NCI-H1436 treated with DMSO at 0.1 percent for 48 hours (cell line): ENCODE data around the gene PREP.
"Not testable (repeated sequence)": the region's sequence is repeated elsewhere in the genome, so short reads cannot be mapped to it uniquely, and the experiment has no call there.

ENCODE experiments used
- DNase-seq: peaks from one replicate; lab custom pipeline; 2025; lab: John Stamatoyannopoulos, UW

PREP gene

GRCh38 chr6:105402939-105403935, at the start of gene PREP:
TSS of gene PREP (minus strand) at chr6:105403082. CDS start at chr6:105402891, 191 bp downstream.
- peak; percentile 12 for DNase-seq

DNA sequence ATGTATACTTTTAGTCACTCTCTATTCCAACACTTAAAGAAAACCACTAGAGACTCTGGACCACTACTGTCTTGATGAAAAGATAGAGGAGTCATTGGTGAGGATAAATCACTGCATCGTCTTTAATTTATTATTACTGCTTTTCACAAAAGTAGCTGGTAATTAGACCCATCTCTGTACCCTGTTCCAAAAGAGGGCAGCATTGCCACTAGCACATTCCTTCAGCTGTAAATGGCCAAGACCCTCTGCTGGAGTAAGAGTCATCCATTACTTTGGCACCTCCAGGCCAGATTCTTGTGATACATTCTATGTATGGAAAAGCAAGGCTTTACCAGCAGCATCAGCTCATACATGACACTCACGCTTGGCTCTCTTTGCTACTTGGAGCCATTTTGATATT, 49.5 kb upstream of the PREP start:
- no peak for DNase-seq

- no peak for DNase-seq
Observed at GRCh38 chr6:105449756-105450390, 47.0 kb upstream of the PREP start.

GRCh38 chr6:105445481-105445880, 42.6 kb upstream of the PREP start:
- DNase-seq, result no peak

- no peak for DNase-seq
Observed at GRCh38 chr6:105443941-105444340, 41.1 kb upstream of the PREP start.

DNA sequence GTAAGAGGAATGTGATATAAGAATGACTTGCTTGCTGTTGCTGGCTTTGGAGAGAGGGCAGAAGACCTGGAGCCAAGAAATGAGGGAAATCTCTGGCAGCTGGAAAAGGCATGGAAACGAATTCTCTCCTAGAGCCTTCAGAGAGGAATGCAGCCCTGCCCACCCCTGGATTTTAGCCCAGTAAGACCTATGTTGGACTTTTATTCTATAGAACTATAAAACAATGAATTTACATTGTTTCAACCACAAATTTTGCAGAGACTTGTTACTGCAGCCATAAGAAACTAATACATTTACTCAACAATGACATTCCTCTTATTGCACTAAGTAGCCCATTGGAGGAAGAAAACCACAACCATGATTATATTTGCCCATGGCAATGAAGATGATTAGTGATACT, 39.5 kb upstream of the PREP start:
- no peak for DNase-seq

- DNase-seq, result no peak
Observed at GRCh38 chr6:105437236-105437635, 34.4 kb upstream of the PREP start.

- DNase-seq, result no peak
Observed at GRCh38 chr6:105433723-105434122, 30.8 kb upstream of the PREP start.

DNA sequence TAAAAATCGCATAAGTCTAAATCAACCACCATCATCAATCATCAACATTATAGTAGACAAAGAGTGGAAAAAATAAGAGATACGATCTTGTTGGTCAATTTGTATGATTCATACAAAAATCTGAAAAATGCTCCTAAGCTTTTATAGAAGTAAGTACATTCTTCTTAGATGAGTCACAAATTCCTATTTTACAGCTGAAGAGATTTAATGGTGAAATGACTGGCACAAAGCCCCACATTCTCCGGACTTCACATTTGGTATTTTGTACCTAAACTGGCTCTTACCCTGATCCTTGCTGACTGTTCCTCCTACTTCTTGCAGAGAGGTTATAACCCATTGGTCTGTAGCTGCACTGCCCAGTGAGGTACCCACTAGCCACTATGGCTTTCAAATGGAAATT, 29.9 kb upstream of the PREP start:
- no peak for DNase-seq

- DNase-seq, result no peak
Observed at GRCh38 chr6:105431226-105431625, 28.3 kb upstream of the PREP start.

DNA sequence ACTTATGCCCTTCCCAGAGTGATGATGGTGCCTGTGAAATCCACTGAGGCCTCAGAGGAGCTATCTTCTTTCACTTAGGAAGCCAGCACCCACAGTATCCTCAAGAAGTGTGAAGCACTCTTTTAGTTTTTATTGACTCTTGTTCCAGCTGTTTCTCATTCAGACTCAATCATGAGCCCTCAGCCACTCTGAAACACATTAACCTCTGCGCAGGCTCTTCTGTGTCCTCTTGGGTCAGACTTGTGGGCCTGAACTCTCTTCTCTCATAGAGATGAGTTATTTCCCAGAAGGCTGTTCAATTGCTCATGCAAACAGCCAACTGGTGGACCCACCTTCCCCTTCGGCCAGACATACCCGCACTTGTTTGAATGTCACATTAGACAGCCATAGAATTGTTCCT, 27.8 kb upstream of the PREP start:
- DNase-seq, result no peak

- DNase-seq, result no peak
Observed at GRCh38 chr6:105429676-105430075, 26.8 kb upstream of the PREP start.

GRCh38 chr6:105428342-105428957, 25.6 kb upstream of the PREP start:
- DNase-seq, result no peak

DNA sequence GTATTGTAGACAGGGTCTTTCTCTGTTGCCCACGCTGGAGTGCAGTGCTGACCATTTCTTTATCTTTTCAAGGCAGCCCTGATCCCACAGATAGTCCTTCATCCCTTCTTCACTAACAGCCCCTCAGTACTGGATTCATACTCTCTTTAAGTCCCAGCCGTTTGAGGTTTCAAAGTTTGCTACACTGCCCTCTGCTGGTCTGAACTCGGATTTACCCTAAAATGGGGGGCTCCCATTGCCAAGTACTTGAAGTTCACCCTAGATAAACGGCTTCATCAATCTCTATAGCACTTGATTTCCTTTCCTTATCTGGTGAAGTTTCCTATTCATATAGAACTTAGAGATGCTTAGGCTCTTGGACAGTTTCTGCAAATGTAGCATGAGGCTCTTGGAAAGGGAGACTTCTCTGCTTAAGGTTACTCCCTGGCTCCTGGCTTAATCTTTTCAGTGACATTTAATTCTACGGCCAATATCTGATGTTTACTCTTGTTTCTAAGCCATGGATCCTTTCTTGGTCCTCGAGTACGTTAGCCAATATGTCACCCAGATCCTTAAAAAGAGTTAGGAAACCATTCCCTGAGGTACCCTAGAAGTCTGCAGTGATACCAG, 21.4 kb upstream of the PREP start:
- peak; percentile 7 for DNase-seq

DNA sequence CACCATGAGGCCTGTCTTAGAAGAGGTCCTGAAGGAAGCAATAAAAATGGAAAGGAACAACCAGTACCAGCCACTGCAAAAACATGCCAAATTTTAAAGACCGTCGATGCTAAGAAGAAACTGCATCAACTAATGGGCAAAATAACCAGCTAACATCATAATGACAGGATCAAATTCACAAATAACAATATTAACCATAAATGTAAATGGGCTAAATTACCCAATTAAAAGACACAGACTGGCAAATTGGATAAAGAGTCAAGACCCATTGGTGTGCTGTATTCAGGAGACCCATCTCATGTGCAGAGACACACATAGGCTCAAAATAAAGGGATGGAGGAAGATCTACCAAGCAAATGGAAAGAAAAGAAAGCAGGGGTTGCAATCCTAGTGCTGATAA, 14.1 kb upstream of the PREP start:
- not testable (repeated sequence) for DNase-seq

DNA sequence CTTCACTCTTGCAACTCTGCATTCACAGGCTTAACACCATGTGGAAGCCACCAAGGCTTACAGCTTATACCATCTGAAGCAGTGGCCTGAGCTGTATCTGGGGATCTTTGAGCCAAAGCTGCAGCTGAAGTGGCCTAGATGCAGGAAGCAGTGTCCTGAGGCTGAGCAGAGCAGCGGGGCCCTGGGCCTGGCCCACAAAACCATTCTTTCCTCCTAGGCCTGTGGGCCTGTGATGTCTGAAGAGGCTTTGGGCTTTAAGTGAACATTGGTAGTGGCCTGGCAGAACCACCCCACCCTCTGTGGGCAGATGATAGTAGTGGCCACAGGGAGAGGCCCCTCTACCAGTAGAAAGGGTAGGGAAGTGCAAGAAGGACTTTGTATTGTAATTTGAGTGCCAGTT, 6.9 kb upstream of the PREP start:
- DNase-seq, result no peak

DNA sequence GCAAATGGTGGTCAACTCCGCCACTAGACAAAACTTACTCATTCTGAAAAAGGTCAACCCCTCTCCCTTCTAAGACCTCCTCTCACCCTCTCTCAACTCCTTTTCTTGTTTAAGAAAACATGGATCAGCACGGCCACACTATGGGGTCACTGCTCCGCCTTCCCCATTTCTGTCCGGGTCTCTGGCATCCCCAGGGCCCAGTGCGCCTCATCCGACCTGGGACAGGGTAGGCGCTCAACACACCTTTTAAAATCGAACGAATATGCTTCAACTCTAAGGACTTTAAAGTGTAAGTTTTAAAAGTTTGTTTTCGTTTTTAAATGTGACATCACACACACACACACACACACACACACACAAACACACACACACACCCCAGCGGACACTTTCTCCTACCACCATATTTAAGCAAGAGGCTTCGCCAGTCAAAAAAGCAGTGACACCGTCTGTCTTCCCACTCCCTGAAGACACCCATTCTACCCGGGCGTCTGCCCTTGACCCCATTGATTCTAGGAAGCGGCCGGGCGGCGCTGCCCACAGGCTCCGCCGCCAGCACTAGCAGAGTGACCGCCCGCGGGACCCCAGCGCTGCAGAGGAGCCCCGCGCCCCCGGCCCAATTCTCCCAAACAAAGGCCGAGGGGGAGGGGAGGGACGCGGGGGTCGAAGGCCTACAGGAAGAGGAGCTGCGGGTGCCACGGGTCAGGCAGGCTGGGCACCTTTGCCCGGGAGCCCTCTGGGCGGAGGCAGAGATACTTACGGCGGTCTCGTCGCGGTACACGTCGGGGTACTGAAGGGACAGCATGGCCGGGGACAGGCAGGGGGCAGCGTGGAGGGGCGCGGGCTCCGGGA, 568 bp downstream of the PREP start:
- no peak for DNase-seq

DNA sequence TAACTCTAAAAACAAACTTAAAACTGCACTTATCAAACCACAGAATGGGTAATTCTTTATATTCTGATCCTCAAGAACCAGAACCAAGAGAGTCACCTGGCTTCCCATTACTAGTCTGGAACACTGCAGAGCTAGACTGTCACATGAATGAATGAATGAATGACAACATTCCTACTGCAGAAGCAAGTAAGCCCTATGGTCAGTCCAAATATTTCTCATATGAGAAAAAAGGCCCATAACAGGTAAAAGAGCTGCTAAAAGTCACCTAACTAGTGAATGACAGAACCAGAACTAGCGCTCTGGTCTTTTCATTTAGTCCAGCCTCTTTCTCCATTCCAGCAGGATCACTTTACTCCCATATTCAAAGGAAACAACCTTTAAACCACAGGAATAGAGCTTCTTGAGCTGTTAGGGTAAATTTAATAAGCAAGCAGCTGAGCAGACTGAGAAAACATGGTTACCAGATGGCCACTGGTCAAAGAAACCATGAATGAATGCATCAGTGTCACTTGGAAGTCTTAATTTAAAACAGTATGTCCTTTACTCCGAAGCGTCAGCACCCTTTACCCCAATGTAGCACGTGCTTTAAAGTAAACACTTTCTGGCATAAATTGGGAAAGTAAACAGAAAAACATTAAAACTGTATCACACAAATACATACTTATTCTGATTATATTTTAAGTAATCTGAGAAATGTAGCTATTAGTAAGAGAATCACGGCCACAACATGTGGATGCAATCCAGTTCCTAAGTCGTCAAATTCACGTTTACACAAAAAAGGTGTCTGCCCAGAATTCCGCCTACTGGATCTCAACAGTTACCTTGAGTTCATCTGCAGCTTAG, 1.4 kb downstream of the PREP start:
- no peak for DNase-seq

DNA sequence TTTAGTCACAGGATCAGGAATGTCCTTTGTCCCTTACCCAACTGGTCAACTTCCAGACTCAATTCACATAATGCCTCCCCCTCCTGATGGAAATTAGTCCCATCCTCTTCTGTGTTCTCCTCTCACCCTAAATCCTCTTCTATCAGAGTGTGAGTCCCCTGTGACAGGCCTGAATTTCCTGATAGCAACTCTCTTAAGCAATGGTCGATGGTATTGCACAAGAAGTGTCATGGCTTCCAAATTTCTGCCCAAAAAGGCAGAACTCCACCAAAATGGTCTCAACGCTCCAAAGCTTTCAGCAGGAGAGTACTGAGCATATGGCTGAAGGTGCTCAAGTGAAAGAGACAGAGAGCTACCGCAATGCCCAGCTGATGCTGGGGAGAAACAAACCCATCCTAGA, 2.4 kb downstream of the PREP start:
- no peak for DNase-seq

GRCh38 chr6:105398859-105399258, 4.0 kb downstream of the PREP start:
- DNase-seq, result no peak

DNA sequence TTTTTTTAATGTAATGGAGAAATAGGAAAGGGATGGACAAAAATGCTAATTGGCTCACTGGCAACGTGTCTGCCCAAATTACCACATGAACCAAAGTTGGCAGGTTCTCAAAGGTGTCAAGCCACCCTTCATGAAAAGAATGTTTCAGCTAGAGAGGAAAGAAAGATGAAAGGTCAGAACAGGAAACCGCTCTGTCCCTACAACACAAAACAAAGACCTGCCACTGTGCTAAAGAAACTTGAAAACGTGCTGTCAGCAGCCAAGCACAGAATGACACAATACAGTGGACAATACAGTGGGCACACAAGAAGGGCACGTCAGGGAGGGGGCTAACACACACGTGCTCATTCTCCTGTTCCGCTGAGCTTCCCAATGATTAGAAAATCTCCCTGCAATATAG, 4.9 kb downstream of the PREP start:
- no peak for DNase-seq
